Endodermal cell (in vitro differentiated cells): ENCODE results near the gene TDRD10. TPM values are rescaled to one million over a fixed set of nuclear protein-coding genes. Genes with fewer than 3 reads are reported as not detected.

Source experiments
- DNase-seq: peaks from one replicate; pipeline ENCODE4 v3.0.0-alpha.2; 2017
- H3K27ac ChIP-seq: 2 replicates; pipeline ENCODE4 v1.5.1; 2013; ENCODE audit warnings: mild to moderate bottlenecking, low read depth, low read length, moderate library complexity
- H3K27me3 ChIP-seq: 2 replicates; pipeline ENCODE4 v1.6.1; 2013; ENCODE audit warnings: mild to moderate bottlenecking, low read length, moderate library complexity; ENCODE audit not compliant: insufficient read depth, control insufficient read depth, poor library complexity, severe bottlenecking
- H3K36me3 ChIP-seq: 2 replicates; pipeline ENCODE4 v1.7.0; 2013; ENCODE audit warnings: mild to moderate bottlenecking, low read length, moderate library complexity; ENCODE audit not compliant: control insufficient read depth, insufficient read depth
- H3K4me1 ChIP-seq: one replicate; pipeline ENCODE4 v1.7.0; 2013; ENCODE audit warnings: low read length; ENCODE audit not compliant: control insufficient read depth, insufficient read depth
- H3K4me3 ChIP-seq: 2 replicates; pipeline ENCODE4 v1.5.1; 2013; ENCODE audit warnings: mild to moderate bottlenecking, low read length, moderate library complexity
- H3K9ac ChIP-seq: 2 replicates; pipeline ENCODE4 v1.6.1; 2013; ENCODE audit warnings: mild to moderate bottlenecking, low read length, moderate library complexity; ENCODE audit not compliant: poor library complexity, severe bottlenecking; ENCODE audit errors: extremely low read depth
- H3K9me3 ChIP-seq: 2 replicates; pipeline ENCODE4 v1.6.1; 2013; ENCODE audit warnings: mild to moderate bottlenecking, low read length, moderate library complexity; ENCODE audit not compliant: control insufficient read depth
- H3K27ac Mint-ChIP-seq: 2 replicates; pipeline ENCODE4 v1.8.0; 2020; ENCODE audit warnings: mixed read lengths
- H3K27me3 Mint-ChIP-seq: 2 replicates; pipeline ENCODE4 v1.8.0; 2021; ENCODE audit warnings: mild to moderate bottlenecking, mixed read lengths; ENCODE audit not compliant: insufficient read depth
- H3K36me3 Mint-ChIP-seq: 2 replicates; pipeline ENCODE4 v1.8.0; 2020; ENCODE audit warnings: low read depth, mixed read lengths
- H3K4me1 Mint-ChIP-seq: 2 replicates; pipeline ENCODE4 v1.8.0; 2020; ENCODE audit warnings: mixed read lengths
- H3K4me3 Mint-ChIP-seq: 2 replicates; pipeline ENCODE4 v1.8.0; 2020; ENCODE audit warnings: mild to moderate bottlenecking, moderate library complexity, mixed read lengths
- H3K9me3 Mint-ChIP-seq: 2 replicates; pipeline ENCODE4 v1.8.0; 2020; ENCODE audit warnings: mild to moderate bottlenecking, mixed read lengths
- CTCF ChIP-seq: fragments of 200-600 bp; sonication (generic); conservative IDR thresholded peaks from 2 replicates; pipeline ENCODE4 v1.5.0; 2021; ENCODE audit warnings: antibody characterized with exemption, mild to moderate bottlenecking
- WGBS, 2 experiments: methylation state at CpG; one replicate each; pipeline versions ENCODE4 v1.1.5 to v1.1.7; 2013; ENCODE audit warnings: missing lambda C conversion rate in 2 of 2, mixed read lengths in 1 of 2; ENCODE audit not compliant: insufficient coverage in 1 of 2, insufficient read length in 1 of 2; 5-methylcytosine and 5-hydroxymethylcytosine counted together
- total RNA-seq, 2 donors: library from RNA; stranded (reverse); fragmentation: NEBNext Ultra II Directional in 1 of 2; extraction: Animal tissue kit (Norgen Biotek cat#: 25700) in 1 of 2; gene quantifications; 2 replicates in 1 of 2; 3 replicates in 1 of 2; pipeline ENCODE4 v1.2.1, GENCODE V29; 2021

Gene TDRD10
- total RNA-seq, 2 donors from 2014 or later = not detected

GRCh38 chr1:154581766-154582165 lies 79.7 kb downstream of the TDRD10 start:
- Mint-ChIP-seq H3K4me1 (no peaks in the 10 kb centered on the region), H3K4me3 (no peak overlapping the region), H3K27me3 (no peaks in the 10 kb centered on the region), H3K9me3 (no peaks in the 10 kb centered on the region), H3K36me3 (peaks cover 81% of the 10 kb centered on the region), H3K27ac (no peak overlapping the region)
- Histone ChIP-seq H3K4me1 (no peaks in the 10 kb centered on the region), H3K27me3 (no peaks in the 10 kb centered on the region), H3K36me3 (peaks cover 88% of the 10 kb centered on the region), H3K9ac (no peak overlapping the region), H3K9me3 (no peaks in the 10 kb centered on the region), H3K27ac (no peak overlapping the region), H3K4me3 (no peak overlapping the region)
- 91 to 100% methylated on average over 1 to 3 of the region's 3 CpGs for WGBS, 2 experiments
- TF ChIP-seq CTCF = no peak
- no peak for DNase-seq

DNA sequence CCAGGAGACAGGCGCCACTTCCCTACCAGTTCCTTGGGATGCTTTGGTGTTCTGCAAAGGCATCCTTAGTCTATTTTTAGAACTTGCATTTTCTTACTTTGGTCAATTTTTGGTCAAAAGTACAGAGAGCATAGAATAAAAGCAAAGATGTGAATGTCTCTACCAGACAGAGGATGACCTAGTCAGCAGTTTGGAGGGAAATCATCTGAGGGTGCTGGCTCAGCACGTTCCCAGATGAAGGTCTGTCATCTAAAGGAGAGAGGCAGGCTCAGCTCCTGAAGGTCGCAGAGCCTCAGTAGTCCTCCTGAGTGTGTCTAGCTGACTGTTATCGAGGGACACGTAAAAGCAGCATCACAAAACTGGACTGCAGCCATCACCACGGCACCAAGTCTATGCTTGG lies 80.9 kb downstream of the TDRD10 start:
- Histone ChIP-seq H3K9ac (no peak overlapping the region), H3K36me3 (peaks cover 98% of the 10 kb centered on the region), H3K4me1 (no peaks in the 10 kb centered on the region), H3K27ac (no peak overlapping the region), H3K4me3 (no peak overlapping the region), H3K9me3 (no peaks in the 10 kb centered on the region), H3K27me3 (no peaks in the 10 kb centered on the region)
- Mint-ChIP-seq H3K27ac (no peak overlapping the region), H3K36me3 (peaks cover 91% of the 10 kb centered on the region), H3K4me1 (no peaks in the 10 kb centered on the region), H3K4me3 (no peak overlapping the region), H3K9me3 (no peaks in the 10 kb centered on the region), H3K27me3 (no peaks in the 10 kb centered on the region)
- no peak for TF ChIP-seq CTCF
- WGBS, 2 experiments = 93 to 96% methylated on average over 3 to 6 of the region's 6 CpGs
- no peak for DNase-seq

GRCh38 chr1:154583773-154584172 lies 81.8 kb downstream of the TDRD10 start:
- Histone ChIP-seq H3K36me3 (peaks cover 98% of the 10 kb centered on the region), H3K9me3 (no peaks in the 10 kb centered on the region), H3K27me3 (no peaks in the 10 kb centered on the region), H3K4me3 (no peak overlapping the region), H3K27ac (no peak overlapping the region), H3K4me1 (no peaks in the 10 kb centered on the region), H3K9ac (no peak overlapping the region)
- Mint-ChIP-seq H3K4me1 (no peaks in the 10 kb centered on the region), H3K9me3 (no peaks in the 10 kb centered on the region), H3K4me3 (no peak overlapping the region), H3K27me3 (no peaks in the 10 kb centered on the region), H3K27ac (no peak overlapping the region), H3K36me3 (peaks cover 93% of the 10 kb centered on the region)
- no peak for TF ChIP-seq CTCF
- WGBS, 2 experiments = 82 to 83% methylated on average over 7 to 9 of the region's 9 CpGs
- DNase-seq = no peak
